Tibial nerve (tissue), 4 donors: ENCODE data around the gene LMNB1. TPM values are rescaled to one million over a fixed set of nuclear protein-coding genes. Genes with fewer than 3 reads are reported as not detected.

Experiments used
- small RNA-seq: library from RNA; depleted of rRNA; stranded (forward); fragments of <200 nt; gene quantifications from one replicate; pipeline ENCODE3, GENCODE V24; 2016
- total RNA-seq, 4 donors: library from RNA; depleted of rRNA; stranded (reverse); fragments of >200 nt; gene quantifications; one replicate each; pipeline ENCODE4 v1.1.0, GENCODE V29; 2016

Gene LMNB1
- total RNA-seq, 4 donors from 2014 or later = 5.2 to 18.9 (median 12.0) TPM

Small RNA genes within 50 kb of the gene (small RNA-seq; reads per million reads assigned to genes)
- not detected for gene RNU6-752P

Other genes with a start within 250 kb of the LMNB1 start
- 10 to 100 TPM; 20.7 to 41.0 (median 32.9) TPM for gene ALDH7A1, start 181.9 kb upstream of the LMNB1 start, total RNA-seq
- gene PHAX, start 176.2 kb upstream of the LMNB1 start, total RNA-seq = 10 to 100 TPM; 23.2 to 57.5 (median 45.8) TPM